ENCODE results near the gene COBL. TPM values are rescaled to one million over a fixed set of nuclear protein-coding genes. Genes with fewer than 3 reads are reported as not detected.

Gene COBL
- total and polyA plus RNA-seq, 2 of the 4 experiments (the other 2 are of a cell fraction), result under 0.01 TPM; not detected in 1

DNA sequence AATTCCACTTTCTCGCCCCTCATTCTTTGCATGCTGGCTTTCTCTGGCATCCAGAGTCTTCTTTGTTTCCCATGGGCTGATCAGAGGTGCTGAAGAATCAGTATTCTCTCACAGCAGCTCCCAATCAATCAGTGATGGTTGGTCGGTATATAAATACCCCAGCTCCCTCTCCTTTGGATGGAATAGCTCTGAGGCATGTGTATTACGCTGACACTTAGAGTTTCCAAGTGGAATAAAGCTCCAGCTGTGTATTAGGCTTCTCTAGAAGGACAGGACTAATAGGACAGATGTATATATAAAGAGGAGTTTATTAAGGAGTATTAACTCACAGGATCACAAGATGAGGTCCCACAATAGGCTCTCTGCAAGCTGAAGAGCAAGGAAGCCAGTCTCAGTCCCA, 315.7 kb downstream of the COBL start:
- no peak overlapping the region for H3K4me2 ChIP-seq (ENCODE audit: low read depth, low read length)
- H3K27me3 ChIP-seq (ENCODE audit: control insufficient read depth, insufficient read depth, low read length), result peaks cover 5% of the 10 kb centered on the region
- H2AK9ac ChIP-seq (replicated peaks; ENCODE audit: low read depth, low read length, poor library complexity), result no peak overlapping the region
- H3K4me1 ChIP-seq (ENCODE audit: control insufficient read depth, insufficient read depth, low read length), result no peaks in the 10 kb centered on the region
- no peak overlapping the region for H3K18ac ChIP-seq (ENCODE audit: low read depth, low read length)
- no peak overlapping the region for H3K23ac ChIP-seq (ENCODE audit: low read depth, low read length)
- DNase-seq (no peak), ATAC-seq (ENCODE audit: low read depth) (no peak)
- H3K14ac ChIP-seq (replicated peaks; ENCODE audit: low read depth, low read length), result no peak overlapping the region
- H2AK5ac ChIP-seq (ENCODE audit: low read depth, low read length), result no peak overlapping the region
- in situ Hi-C loops (cut with MboI; ENCODE audit: low sequenced_read_pairs) (no loop called here), intact Hi-C loops (cut with micrococcal nuclease) (no loop called here), dilution Hi-C loops (cut with HindIII; ENCODE audit: low sequenced_read_pairs, unreplicated experiment) (no loop called here)
- 0 out of 2 replicates have a peak, but pooled peaks cover 2% of the 10 kb centered on the region for H3K9me3 ChIP-seq (ENCODE audit: control insufficient read depth, insufficient read depth, low read length)
- BruUV-seq (replicated peaks), result no TSS peak
- no peak overlapping the region for H2BK15ac ChIP-seq (ENCODE audit: low read depth, low read length)
- no peak overlapping the region for H2BK5ac ChIP-seq (ENCODE audit: low read depth, low read length, poor library complexity, severe bottlenecking)
- no peak overlapping the region for H2AFZ ChIP-seq (replicated peaks; ENCODE audit: low read length, poor library complexity)
- H3K27ac ChIP-seq (ENCODE audit: insufficient read depth, low read length), result no peak overlapping the region
- 33% methylated on average over 1 of the region's 3 CpGs; no CpG with 5 or more reads in 1 of the 2 experiments for WGBS, 2 experiments (ENCODE audit: extremely low coverage in 2 of 2, insufficient read length in 1 of 2)
- POLR2A ChIA-PET (ENCODE audit: unreplicated experiment), result no interaction called here
- TF ChIP-seq CEBPB (IDR thresholded peaks at IDR 0.05; ENCODE audit: low read depth, low read length) (no peak), RFX5 (IDR thresholded peaks at IDR 0.05; ENCODE audit: low read depth, low read length) (no peak), BHLHE40 (IDR thresholded peaks at IDR 0.05; ENCODE audit: low read depth, low read length) (no peak), MAFK (IDR thresholded peaks at IDR 0.05; ENCODE audit: low read depth, low read length) (no peak), MXI1 (IDR thresholded peaks at IDR 0.05; ENCODE audit: borderline replicate concordance, low read depth, low read length) (no peak), FOS (IDR thresholded peaks at IDR 0.05; ENCODE audit: low read depth, low read length) (no peak), SMC3 (IDR thresholded peaks at IDR 0.05; ENCODE audit: low read depth, low read length) (no peak), NFE2L2 (IDR thresholded peaks at IDR 0.05; ENCODE audit: low read depth, low read length) (no peak), MAZ (IDR thresholded peaks at IDR 0.05; ENCODE audit: borderline replicate concordance, low read depth, low read length) (no peak), POLR2A (IDR thresholded peaks at IDR 0.05; ENCODE audit: low read depth, low read length) (no peak), RCOR1 (IDR thresholded peaks at IDR 0.05; ENCODE audit: insufficient replicate concordance, low read length) (no peak), CHD1 (IDR thresholded peaks at IDR 0.05; ENCODE audit: low read depth, low read length) (no peak)
- TF ChIP-seq, protein P1, sequence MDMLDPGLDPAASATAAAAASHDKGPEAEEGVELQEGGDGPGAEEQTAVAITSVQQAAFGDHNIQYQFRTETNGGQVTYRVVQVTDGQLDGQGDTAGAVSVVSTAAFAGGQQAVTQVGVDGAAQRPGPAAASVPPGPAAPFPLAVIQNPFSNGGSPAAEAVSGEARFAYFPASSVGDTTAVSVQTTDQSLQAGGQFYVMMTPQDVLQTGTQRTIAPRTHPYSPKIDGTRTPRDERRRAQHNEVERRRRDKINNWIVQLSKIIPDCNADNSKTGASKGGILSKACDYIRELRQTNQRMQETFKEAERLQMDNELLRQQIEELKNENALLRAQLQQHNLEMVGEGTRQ (IDR thresholded peaks at IDR 0.05; ENCODE audit: low read depth, low read length), result no peak
- TF ChIP-seq, protein P2, sequence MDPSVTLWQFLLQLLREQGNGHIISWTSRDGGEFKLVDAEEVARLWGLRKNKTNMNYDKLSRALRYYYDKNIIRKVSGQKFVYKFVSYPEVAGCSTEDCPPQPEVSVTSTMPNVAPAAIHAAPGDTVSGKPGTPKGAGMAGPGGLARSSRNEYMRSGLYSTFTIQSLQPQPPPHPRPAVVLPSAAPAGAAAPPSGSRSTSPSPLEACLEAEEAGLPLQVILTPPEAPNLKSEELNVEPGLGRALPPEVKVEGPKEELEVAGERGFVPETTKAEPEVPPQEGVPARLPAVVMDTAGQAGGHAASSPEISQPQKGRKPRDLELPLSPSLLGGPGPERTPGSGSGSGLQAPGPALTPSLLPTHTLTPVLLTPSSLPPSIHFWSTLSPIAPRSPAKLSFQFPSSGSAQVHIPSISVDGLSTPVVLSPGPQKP (IDR thresholded peaks at IDR 0.05; ENCODE audit: borderline replicate concordance, low read depth, low read length), result no peak
- no peaks in the 10 kb centered on the region for H3K36me3 ChIP-seq (ENCODE audit: control insufficient read depth, insufficient read depth, low read length)
- H3K9me1 ChIP-seq (ENCODE audit: insufficient read depth, low read length), result no peaks in the 10 kb centered on the region
- H3K4ac ChIP-seq (ENCODE audit: low read depth, low read length), result no peak overlapping the region
- no peak overlapping the region for H2BK20ac ChIP-seq (ENCODE audit: low read depth, low read length)
- no peak overlapping the region for H4K91ac ChIP-seq (ENCODE audit: insufficient read depth, low read depth, low read length)
- no peak overlapping the region for H3K56ac ChIP-seq (ENCODE audit: extremely low read depth, insufficient read depth, low read length)
- no peak overlapping the region for H4K8ac ChIP-seq (ENCODE audit: low read depth in 2 of 2, low read length in 2 of 2)
- no peaks in the 10 kb centered on the region for H4K20me1 ChIP-seq (ENCODE audit: insufficient read depth, low read length)
- H3K79me1 ChIP-seq (ENCODE audit: low read depth in 1 of 2, low read length in 2 of 2), result no peaks in the 10 kb centered on the region
- CTCF ChIA-PET, result interaction anchor here (0.7 kb wide), 1 partner anchor 13 kb away, joined by 3 read pairs; no protein-coding TSS in a partner anchor
- H2BK120ac ChIP-seq (ENCODE audit: low read depth, low read length), result no peak overlapping the region
- H4K5ac ChIP-seq (ENCODE audit: low read depth, low read length), result no peak overlapping the region
- H3K9ac ChIP-seq (ENCODE audit: low read depth, low read length), result no peak overlapping the region
- H3K4me3 ChIP-seq (ENCODE audit: insufficient read depth, low read depth, low read length), result no peak overlapping the region

Data from IMR-90 (cell line).